H1 (cell line): ENCODE data around the gene TCF7L1. TPM values are rescaled to one million over a fixed set of nuclear protein-coding genes. Genes with fewer than 3 reads are reported as not detected.

Experiments
- CHD2 ChIP-seq: IDR thresholded peaks from 2 replicates; pipeline ENCODE4 v1.6.1; 2012; ENCODE audit warnings: low read length, improper control_type of control experiment
- polyA plus RNA-seq, 7 experiments: library from polyadenylated mRNA; depleted of rRNA in 3 of 7; stranded (reverse) in 5 of 7; unstranded in 2 of 7; fragments of >200 nt in 5 of 7; fragments of 200-250 nt in 2 of 7; gene quantifications; 1 replicate in 5 of 7; 2 replicates in 1 of 7; 4 replicates in 1 of 7; pipeline versions ENCODE4 v1.2.1 to v1.2.3, GENCODE V29; 2011 to 2013; ENCODE audit warnings: missing spikeins in 2 of 7, mixed read lengths in 2 of 7
- total RNA-seq: library from RNA; stranded (reverse); fragmentation: NEBNext Ultra II Directional; extraction: Animal tissue kit (Norgen Biotek cat#: 25700); gene quantifications from 2 replicates; pipeline ENCODE4 v1.2.1, GENCODE V29; 2021

The TCF7L1 gene
- total and polyA plus RNA-seq, 2 of the 8 experiments (the other 6 are each of a cell fraction or from before 2014, with no cell fraction given): 27.5 to 108 TPM

- no peak for TF ChIP-seq CHD2
These were observed 130.4 kb downstream of the TCF7L1 start (continued) for GRCh38 chr2:85263591-85263990.
